Measurements from ENCODE around the gene ZBTB20. TPM values are rescaled to one million over a fixed set of nuclear protein-coding genes. Genes with fewer than 3 reads are reported as not detected.
"Not testable (repeated sequence)": the region's sequence is repeated elsewhere in the genome, so short reads cannot be mapped to it uniquely, and the experiment has no call there.

Gene ZBTB20
- total and polyA plus RNA-seq, 10 of the 15 experiments (the other 5 are each of a cell fraction or from before 2014, with no cell fraction given), result 0.20 to 5.5 (median 2.2) TPM

DNA sequence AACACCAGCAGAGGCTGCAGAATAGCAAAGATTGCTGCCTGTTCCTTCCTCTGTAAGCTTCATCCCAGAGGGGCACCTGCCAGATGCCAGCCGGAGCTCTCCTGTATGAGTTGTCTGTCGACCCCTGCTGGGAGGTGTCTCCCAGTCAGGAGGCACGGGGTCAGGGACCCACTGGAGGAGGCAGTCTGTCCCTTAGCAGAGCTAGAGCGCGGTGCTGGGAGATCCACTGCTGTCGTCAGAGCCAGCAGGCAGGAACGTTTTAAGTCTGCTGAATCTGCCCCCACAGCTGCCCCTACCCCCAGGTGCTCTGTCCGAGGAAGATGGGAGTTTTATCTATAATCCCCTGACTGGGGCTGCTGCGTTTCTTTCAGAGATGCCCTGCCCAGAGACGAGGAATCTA lies 31.8 kb upstream of the ZBTB20 start:
- RAD21 ChIA-PET (ENCODE audit: unreplicated experiment); H4K20me1 ChIP-seq (ENCODE audit: control insufficient read depth, insufficient read depth); ATAC-seq; CTCF ChIA-PET; POLR2A ChIA-PET; H3K9ac ChIP-seq (ENCODE audit: control insufficient read depth, insufficient read depth, low read length); FAIRE-seq; intact Hi-C loops (cut with micrococcal nuclease; ENCODE audit: unreplicated experiment); H3K36me3 ChIP-seq (ENCODE audit: control insufficient read depth in 2 of 2, insufficient read depth in 2 of 2, low read length in 1 of 2); H3K4me1 ChIP-seq (ENCODE audit: control insufficient read depth, insufficient read depth, low read length); H3K9me3 ChIP-seq (replicated peaks; ENCODE audit: control insufficient read depth, insufficient read depth, low read length); H3K4me3 ChIP-seq; in situ Hi-C loops (cut with MboI); H2AFZ ChIP-seq (ENCODE audit: control insufficient read depth, low read depth, low read length); H3K79me2 ChIP-seq (ENCODE audit: control insufficient read depth, insufficient read depth, low read length); H3K27ac ChIP-seq (ENCODE audit: control insufficient read depth, insufficient read depth); H3K27me3 ChIP-seq (replicated peaks in 1 of 2; ENCODE audit: control insufficient read depth in 2 of 2, insufficient read depth in 2 of 2, low read length in 1 of 2); H3K4me2 ChIP-seq (ENCODE audit: control insufficient read depth, insufficient read depth); DNase-seq (ENCODE audit: low read depth, low spot score); BruUV-seq (replicated peaks): not testable (repeated sequence)
- SMC1A ChIA-PET (ENCODE audit: uncharacterized antibody, unreplicated experiment), result interaction anchor here (0.9 to 1.1 kb wide), 2 partner anchors 11 to 87 kb away, joined by 3 read pairs; no protein-coding TSS in a partner anchor
- WGBS (ENCODE audit: insufficient coverage, insufficient replicate concordance, low lambda C conversion rate, missing lambda C conversion rate), result 26% methylated on average over 10 of the region's 10 CpGs

DNA sequence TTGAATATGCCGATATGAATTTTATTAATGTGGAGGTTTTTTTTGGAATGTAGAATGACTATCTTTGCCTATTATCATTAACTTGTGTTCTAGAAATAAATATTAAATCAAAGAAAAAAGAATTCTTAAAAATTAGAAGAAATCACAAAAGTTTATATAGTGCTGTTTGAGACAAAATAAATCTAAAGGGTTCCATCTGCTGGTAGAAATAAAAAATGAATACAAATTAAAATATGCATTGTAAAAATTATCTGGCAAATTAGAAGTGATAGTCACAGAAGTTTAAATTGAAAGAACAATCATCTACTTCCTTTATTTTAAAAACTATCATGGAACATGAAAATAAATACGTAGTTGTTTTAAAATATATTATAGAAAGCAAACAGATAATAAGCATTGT lies 22.7 kb upstream of the ZBTB20 start:
- no peaks in the 10 kb centered on the region for H3K79me2 ChIP-seq (ENCODE audit: control insufficient read depth, insufficient read depth, low read length)
- no peaks in the 10 kb centered on the region; a peak in 1 of 4 replicates for H3K27me3 ChIP-seq (replicated peaks in 1 of 2; ENCODE audit: control insufficient read depth in 2 of 2, insufficient read depth in 2 of 2, low read length in 1 of 2)
- SMC1A ChIA-PET (ENCODE audit: uncharacterized antibody, unreplicated experiment), result interaction anchor here (1.0 to 2.1 kb wide), 2 partner anchors 76 to 645 kb away, joined by 3 to 27 read pairs; no protein-coding TSS in a partner anchor
- no peak overlapping the region for H3K4me2 ChIP-seq (ENCODE audit: control insufficient read depth, insufficient read depth)
- H3K4me3 ChIP-seq, result no peak overlapping the region
- no TSS peak for BruUV-seq (replicated peaks)
- DNase-seq (ENCODE audit: low read depth, low spot score) (no peak), FAIRE-seq (no peak), ATAC-seq (no peak)
- no peak overlapping the region for H3K27ac ChIP-seq (ENCODE audit: control insufficient read depth, insufficient read depth)
- RAD21 ChIA-PET (ENCODE audit: unreplicated experiment), result interaction anchor here (0.8 to 1.0 kb wide), 2 partner anchors 76 to 130 kb away, joined by 3 read pairs; no protein-coding TSS in a partner anchor
- H3K36me3 ChIP-seq (ENCODE audit: control insufficient read depth in 2 of 2, insufficient read depth in 2 of 2, low read length in 1 of 2), result no peaks in the 10 kb centered on the region
- 29% methylated on average over 2 of the region's 2 CpGs for WGBS (ENCODE audit: insufficient coverage, insufficient replicate concordance, low lambda C conversion rate, missing lambda C conversion rate)
- no peaks in the 10 kb centered on the region for H3K4me1 ChIP-seq (ENCODE audit: control insufficient read depth, insufficient read depth, low read length)
- in situ Hi-C loops (cut with MboI) (no loop called here), intact Hi-C loops (cut with micrococcal nuclease; ENCODE audit: unreplicated experiment) (loop anchor here (1.0 to 5.0 kb wide), 2 partner anchors 78 to 343 kb away; no protein-coding TSS in a partner anchor)
- POLR2A ChIA-PET, result no interaction called here
- H3K9me3 ChIP-seq (replicated peaks; ENCODE audit: control insufficient read depth, insufficient read depth, low read length), result no peaks in the 10 kb centered on the region
- CTCF ChIA-PET, result interaction anchor here (2.0 to 8.7 kb wide), 3 partner anchors 77 to 343 kb away, joined by 6 to 67 read pairs (median 11); no protein-coding TSS in a partner anchor
- H2AFZ ChIP-seq (ENCODE audit: control insufficient read depth, low read depth, low read length), result no peak overlapping the region
- no peaks in the 10 kb centered on the region for H4K20me1 ChIP-seq (ENCODE audit: control insufficient read depth, insufficient read depth)
- no peak overlapping the region for H3K9ac ChIP-seq (ENCODE audit: control insufficient read depth, insufficient read depth, low read length)
- TF ChIP-seq, protein P1, sequence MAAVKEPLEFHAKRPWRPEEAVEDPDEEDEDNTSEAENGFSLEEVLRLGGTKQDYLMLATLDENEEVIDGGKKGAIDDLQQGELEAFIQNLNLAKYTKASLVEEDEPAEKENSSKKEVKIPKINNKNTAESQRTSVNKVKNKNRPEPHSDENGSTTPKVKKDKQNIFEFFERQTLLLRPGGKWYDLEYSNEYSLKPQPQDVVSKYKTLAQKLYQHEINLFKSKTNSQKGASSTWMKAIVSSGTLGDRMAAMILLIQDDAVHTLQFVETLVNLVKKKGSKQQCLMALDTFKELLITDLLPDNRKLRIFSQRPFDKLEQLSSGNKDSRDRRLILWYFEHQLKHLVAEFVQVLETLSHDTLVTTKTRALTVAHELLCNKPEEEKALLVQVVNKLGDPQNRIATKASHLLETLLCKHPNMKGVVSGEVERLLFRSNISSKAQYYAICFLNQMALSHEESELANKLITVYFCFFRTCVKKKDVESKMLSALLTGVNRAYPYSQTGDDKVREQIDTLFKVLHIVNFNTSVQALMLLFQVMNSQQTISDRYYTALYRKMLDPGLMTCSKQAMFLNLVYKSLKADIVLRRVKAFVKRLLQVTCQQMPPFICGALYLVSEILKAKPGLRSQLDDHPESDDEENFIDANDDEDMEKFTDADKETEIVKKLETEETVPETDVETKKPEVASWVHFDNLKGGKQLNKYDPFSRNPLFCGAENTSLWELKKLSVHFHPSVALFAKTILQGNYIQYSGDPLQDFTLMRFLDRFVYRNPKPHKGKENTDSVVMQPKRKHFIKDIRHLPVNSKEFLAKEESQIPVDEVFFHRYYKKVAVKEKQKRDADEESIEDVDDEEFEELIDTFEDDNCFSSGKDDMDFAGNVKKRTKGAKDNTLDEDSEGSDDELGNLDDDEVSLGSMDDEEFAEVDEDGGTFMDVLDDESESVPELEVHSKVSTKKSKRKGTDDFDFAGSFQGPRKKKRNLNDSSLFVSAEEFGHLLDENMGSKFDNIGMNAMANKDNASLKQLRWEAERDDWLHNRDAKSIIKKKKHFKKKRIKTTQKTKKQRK (IDR thresholded peaks at IDR 0.05; ENCODE audit: low read depth, low read length), result no peak
- no peak for TF ChIP-seq ZNF24 (IDR thresholded peaks at IDR 0.05)
- TF ChIP-seq, protein P2, sequence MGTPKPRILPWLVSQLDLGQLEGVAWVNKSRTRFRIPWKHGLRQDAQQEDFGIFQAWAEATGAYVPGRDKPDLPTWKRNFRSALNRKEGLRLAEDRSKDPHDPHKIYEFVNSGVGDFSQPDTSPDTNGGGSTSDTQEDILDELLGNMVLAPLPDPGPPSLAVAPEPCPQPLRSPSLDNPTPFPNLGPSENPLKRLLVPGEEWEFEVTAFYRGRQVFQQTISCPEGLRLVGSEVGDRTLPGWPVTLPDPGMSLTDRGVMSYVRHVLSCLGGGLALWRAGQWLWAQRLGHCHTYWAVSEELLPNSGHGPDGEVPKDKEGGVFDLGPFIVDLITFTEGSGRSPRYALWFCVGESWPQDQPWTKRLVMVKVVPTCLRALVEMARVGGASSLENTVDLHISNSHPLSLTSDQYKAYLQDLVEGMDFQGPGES (IDR thresholded peaks at IDR 0.05), result no peak
- no peak for TF ChIP-seq MEF2B (IDR thresholded peaks at IDR 0.05; ENCODE audit: partially characterized antibody, poor library complexity, severe bottlenecking)
- no peak for TF ChIP-seq RAD21 (IDR thresholded peaks at IDR 0.05; ENCODE audit: insufficient read depth, low read depth, low read length)
- no peak for TF ChIP-seq JUND (IDR thresholded peaks at IDR 0.05; ENCODE audit: low read depth, low read length)
- peak; percentile 48; the same call in 1 of the 2 replicates for TF ChIP-seq SMC3 (IDR thresholded peaks at IDR 0.05; ENCODE audit: borderline replicate concordance, low read length)
